Heart right ventricle (tissue), 16 donors: ENCODE results near the gene GLT6D1. TPM values are rescaled to one million over a fixed set of nuclear protein-coding genes. Genes with fewer than 3 reads are reported as not detected.

Experiments
- ATAC-seq, 8 donors: fragments of 200-7000 bp; cut with Tn5 transposase; one replicate each; pipeline ENCODE4 v1.9.1; 2020; ENCODE audit warnings: mild to moderate bottlenecking in 8 of 8, moderate library complexity in 8 of 8, moderate number of reproducible peaks in 1 of 8
- DNase-seq, 2 donors: peaks; one replicate each; pipeline ENCODE4 v3.0.0-alpha.2; 2020
- H3K27ac ChIP-seq, 10 donors: fragments of 200-600 bp; sonication (generic) in 2 of 10; one replicate each; pipeline versions ENCODE4 v1.5.0 to v1.8.0; 2020 to 2022; ENCODE audit warnings: mild to moderate bottlenecking in 3 of 10
- H3K27me3 ChIP-seq, 7 donors: fragments of 200-600 bp; one replicate each; pipeline ENCODE4 v1.8.0; 2021 to 2022; ENCODE audit warnings: mild to moderate bottlenecking in 2 of 7
- H3K36me3 ChIP-seq, 9 donors: fragments of 200-600 bp; sonication (generic) in 1 of 9; one replicate each; pipeline versions ENCODE4 v1.5.0 to v1.8.0; 2020 to 2022; ENCODE audit warnings: mild to moderate bottlenecking in 2 of 9
- H3K4me1 ChIP-seq, 9 donors: fragments of 200-600 bp; sonication (generic) in 1 of 9; one replicate each; pipeline versions ENCODE4 v1.5.0 to v1.8.0; 2020 to 2022; ENCODE audit warnings: mild to moderate bottlenecking in 4 of 9
- H3K4me3 ChIP-seq, 10 donors: fragments of 200-600 bp; sonication (generic) in 2 of 10; one replicate each; pipeline versions ENCODE4 v1.5.0 to v1.8.0; 2020 to 2022; ENCODE audit warnings: mild to moderate bottlenecking in 7 of 10, moderate library complexity in 2 of 10
- H3K9me3 ChIP-seq, 11 donors: fragments of 200-600 bp in 10 of 11; sonication (generic) in 2 of 11; one replicate each; pipeline versions ENCODE4 v1.5.0 to v1.8.0; 2013 to 2022; ENCODE audit warnings: mild to moderate bottlenecking in 2 of 11, control low read depth in 1 of 11, moderate library complexity in 1 of 11
- CTCF ChIP-seq, 9 donors: fragments of 200-600 bp; sonication (generic) in 2 of 9; IDR thresholded peaks; one replicate each; pipeline versions ENCODE4 v1.5.0 to v1.8.0; 2021 to 2022; ENCODE audit warnings: antibody characterized with exemption in 9 of 9, mild to moderate bottlenecking in 5 of 9, moderate library complexity in 1 of 9
- WGBS, 2 donors: extraction: QIAGEN DNeasy Blood & Tissue Kit; methylation state at CpG; one replicate each; pipeline ENCODE4 v1.1.7; 2013; ENCODE audit warnings: inconsistent platforms in 1 of 2; 5-methylcytosine and 5-hydroxymethylcytosine counted together
- intact Hi-C, 10 donors: fragments of 100-400 bp; cut with DNase I; formaldehyde crosslinking; loops; one replicate each; pipeline versions ENCODE4 v1.11.1 to v1.14.2; 2022
- polyA plus RNA-seq, 2 donors: library from polyadenylated mRNA; stranded (reverse); fragments of 200-250 nt; gene quantifications; one replicate each; pipeline ENCODE4 v1.2.3, GENCODE V29; 2013
- total RNA-seq, 10 donors: library from RNA; stranded (reverse); fragmentation: NEBNext Ultra II Directional in 3 of 10; extraction: Animal tissue kit (Norgen Biotek cat#: 25700) in 3 of 10; gene quantifications; one replicate each; pipeline versions ENCODE4 v1.2.1 to v1.2.4, GENCODE V29; 2021 to 2023
- donor health status: Arrhythmogenic right ventricular cardiomyopathy.
- donor health status: ischemic (EF 13 %, LVEDD 7.1; RV severe dilation, severe dysfunction).
- donor health status: healthy with polysubstance abuse.
- donor health status: DM: no; HTN: yes; CAD: no.
- donor health status: DM: no; HTN: no; CAD: no.
- donor health status: ischemic (EF 25% LVEDD 6.9; RV normal size, moderate dysfunction).
- donor health status: ischemic (EF 25% LVEDD 5.7; RV mildly dilated, moderate dysfunction).
- donor health status: healthy.
- donor health status: DM: yes; HTN: yes; CAD: no.
- donor health status: Ischemic cardiomyopathy.
- donor health status: ischemic (EF 35%, LVEDD 5.7; RV mildly dilated, moderate dysfunction).
- donor health status: nonischemic (EF 11% LVEDD 7.7; RV severe dilation, severe dysfunction).
- donor health status: DM: yes; HTN: yes; CAD: no.
- donor health status: PGD.
- donor health status: ischemic (EF 29% LVEDD 5.4; RV normal size, mild dysfunction).
- donor health status: nonischemic (EF 23%, LVEDD 6.1; RV moderate dilation, normal function).

Gene GLT6D1
- total and polyA plus RNA-seq, 12 donors: not detected

- no peak for DNase-seq
- H3K4me1 ChIP-seq: no peaks in the 10 kb centered on the region
- no peak overlapping the region for H3K4me3 ChIP-seq
- peaks cover 0 to 25% (median 12%) of the 10 kb centered on the region in 11 donors for H3K9me3 ChIP-seq
- no peak overlapping the region for H3K27ac ChIP-seq
- ATAC-seq: no peak
- no peak for TF ChIP-seq CTCF (IDR thresholded peaks at IDR 0.05)
- H3K36me3 ChIP-seq: no peaks in the 10 kb centered on the region
- 90 to 92% methylated on average over 10 of the region's 10 CpGs for WGBS, 2 donors
- intact Hi-C loops: no loop called here
- peaks cover 0 to 46% (median 30%) of the 10 kb centered on the region in 7 donors for H3K27me3 ChIP-seq
These were observed 6.5 kb downstream of the GLT6D1 start for GRCh38 chr9:135632841-135633240.

- no peak for TF ChIP-seq CTCF (IDR thresholded peaks at IDR 0.05)
- ATAC-seq (no peak), DNase-seq (no peak)
- Histone ChIP-seq H3K27ac (no peak overlapping the region), H3K4me1 (no peaks in the 10 kb centered on the region), H3K9me3 (peaks cover 0 to 30% (median 18%) of the 10 kb centered on the region in 11 donors), H3K36me3 (no peaks in the 10 kb centered on the region), H3K4me3 (no peak overlapping the region), H3K27me3 (peaks cover 0 to 31% (median 11%) of the 10 kb centered on the region in 7 donors)
- 85 to 89% methylated on average over 14 of the region's 14 CpGs for WGBS, 2 donors
- intact Hi-C loops: no loop called here
These were observed 15.1 kb downstream of the GLT6D1 start for GRCh38 chr9:135624282-135624681.

- H3K4me3 ChIP-seq: no peak overlapping the region
- no peak for TF ChIP-seq CTCF (IDR thresholded peaks at IDR 0.05)
- intact Hi-C loops: no loop called here
- DNase-seq (no peak), ATAC-seq (no peak)
- no peaks in the 10 kb centered on the region for H3K36me3 ChIP-seq
- WGBS, 2 donors: 54 to 57% methylated on average over 11 of the region's 11 CpGs
- H3K27ac ChIP-seq: no peak overlapping the region
- H3K27me3 ChIP-seq: peaks cover 0 to 49% (median 19%) of the 10 kb centered on the region in 7 donors
- H3K9me3 ChIP-seq: peaks cover 0 to 14% (median 2%) of the 10 kb centered on the region in 11 donors
- no peaks in the 10 kb centered on the region for H3K4me1 ChIP-seq
These were observed 16.8 kb downstream of the GLT6D1 start for GRCh38 chr9:135622415-135623020.

- no peak overlapping the region for H3K27ac ChIP-seq
- intact Hi-C loops: no loop called here
- TF ChIP-seq CTCF (IDR thresholded peaks at IDR 0.05): no peak
- no peaks in the 10 kb centered on the region for H3K9me3 ChIP-seq
- no peaks in the 10 kb centered on the region for H3K4me1 ChIP-seq
- no peak for DNase-seq
- 68 to 70% methylated on average over 7 of the region's 7 CpGs for WGBS, 2 donors
- ATAC-seq: no peak
- no peaks in the 10 kb centered on the region for H3K36me3 ChIP-seq
- no peak overlapping the region for H3K4me3 ChIP-seq
- peaks cover 0 to 59% (median 28%) of the 10 kb centered on the region in 7 donors for H3K27me3 ChIP-seq
These were observed 18.8 kb downstream of the GLT6D1 start for GRCh38 chr9:135620558-135620957.
